Mesodermal cell (in vitro differentiated cells): ENCODE measurements around the gene TRIM67.
A peak's percentile ranks its signal among the peaks of the same experiment; 100 is the strongest.
"Not testable (repeated sequence)": the region's sequence is repeated elsewhere in the genome, so short reads cannot be mapped to it uniquely, and the experiment has no call there.

ENCODE experiments used
- H3K27ac ChIP-seq: 2 replicates; pipeline ENCODE4 v1.7.0; 2013; ENCODE audit warnings: mild to moderate bottlenecking, low read depth, low read length, moderate library complexity; ENCODE audit not compliant: severe bottlenecking
- H3K36me3 ChIP-seq: 2 replicates; pipeline ENCODE4 v1.7.1; 2013; ENCODE audit warnings: mild to moderate bottlenecking, low read length, moderate library complexity; ENCODE audit not compliant: control insufficient read depth, insufficient read depth
- H3K4me1 ChIP-seq: one replicate; pipeline ENCODE4 v1.7.1; 2013; ENCODE audit warnings: mild to moderate bottlenecking, low read length; ENCODE audit not compliant: insufficient read depth, control insufficient read depth, poor library complexity, severe bottlenecking
- H3K4me3 ChIP-seq: 2 replicates; pipeline ENCODE4 v1.7.0; 2013; ENCODE audit warnings: low read length, control low read depth, mild to moderate bottlenecking; ENCODE audit not compliant: insufficient read depth, poor library complexity, severe bottlenecking; ENCODE audit errors: extremely low read depth
- H3K9me3 ChIP-seq: 2 replicates; pipeline ENCODE4 v1.7.1; 2013; ENCODE audit warnings: mild to moderate bottlenecking, low read length, moderate library complexity; ENCODE audit not compliant: control insufficient read depth
- WGBS, 2 experiments: methylation state at CpG; one replicate each; pipeline ENCODE4 v1.1.5; 2013; ENCODE audit warnings: missing lambda C conversion rate in 2 of 2; ENCODE audit not compliant: insufficient coverage in 2 of 2; 5-methylcytosine and 5-hydroxymethylcytosine counted together

The TRIM67 gene

DNA sequence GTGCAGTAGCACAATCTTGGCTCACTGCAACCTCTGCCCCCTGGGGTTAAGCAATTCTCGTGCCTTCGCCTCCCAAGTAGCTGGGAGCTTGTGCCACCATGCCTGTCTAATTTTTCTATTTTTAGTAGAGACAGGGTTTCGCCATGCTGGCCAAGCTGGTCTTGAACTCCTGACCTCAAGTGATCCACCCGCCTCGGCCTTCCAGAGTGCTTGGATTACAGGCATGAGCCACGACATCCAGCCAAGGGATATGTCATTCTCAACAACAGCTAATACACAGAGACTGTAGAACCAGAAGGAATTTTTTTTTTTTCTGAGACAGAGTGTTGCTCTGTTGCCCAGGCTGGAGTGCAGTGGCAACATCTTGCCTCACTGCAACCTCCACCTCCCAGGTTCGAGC is 3.7 kb upstream of the TRIM67 start:
- not testable (repeated sequence) for H3K4me3 ChIP-seq, H3K9me3 ChIP-seq, H3K27ac ChIP-seq, H3K36me3 ChIP-seq
- peaks cover 16% of the 10 kb centered on the region for H3K4me1 ChIP-seq
- WGBS, 2 experiments, result 80 to 93% methylated on average over 5 of the region's 7 CpGs

DNA sequence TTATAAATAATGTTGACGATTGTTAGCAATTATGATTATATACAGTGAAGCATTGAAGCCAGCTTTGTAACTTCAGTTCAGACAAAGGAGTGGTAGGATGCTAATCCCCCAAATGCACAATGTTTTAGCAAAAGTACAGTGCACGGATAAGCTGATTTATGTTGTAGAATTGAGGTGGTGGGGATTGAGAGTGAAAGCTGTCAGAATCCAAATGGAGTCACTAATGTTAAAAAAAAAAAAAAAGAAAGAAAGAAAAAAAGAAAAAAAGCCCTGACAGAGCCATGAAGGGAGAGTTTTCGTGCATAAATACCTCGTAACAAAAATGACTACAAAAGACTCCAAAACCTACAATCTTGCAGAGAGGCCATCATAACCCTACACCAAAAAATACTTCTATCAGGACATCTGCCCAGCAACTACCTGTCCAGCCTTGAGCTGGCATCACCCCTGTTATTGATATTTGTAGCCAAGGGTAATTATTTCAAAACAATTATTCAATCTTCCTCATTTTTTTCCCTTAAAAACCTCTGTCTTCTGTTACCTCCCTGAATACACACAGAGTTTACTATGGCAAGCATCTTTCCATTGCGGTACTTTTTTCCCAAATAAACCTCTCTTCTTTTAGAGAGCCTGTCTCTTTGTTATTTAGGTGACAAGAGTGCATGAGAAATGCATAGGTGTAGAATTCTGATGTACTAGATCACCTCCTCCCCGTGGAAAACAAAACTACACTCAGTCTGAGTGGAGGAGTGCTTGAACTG is 2.5 kb upstream of the TRIM67 start:
- H3K36me3 ChIP-seq, result no peaks in the 10 kb centered on the region

DNA sequence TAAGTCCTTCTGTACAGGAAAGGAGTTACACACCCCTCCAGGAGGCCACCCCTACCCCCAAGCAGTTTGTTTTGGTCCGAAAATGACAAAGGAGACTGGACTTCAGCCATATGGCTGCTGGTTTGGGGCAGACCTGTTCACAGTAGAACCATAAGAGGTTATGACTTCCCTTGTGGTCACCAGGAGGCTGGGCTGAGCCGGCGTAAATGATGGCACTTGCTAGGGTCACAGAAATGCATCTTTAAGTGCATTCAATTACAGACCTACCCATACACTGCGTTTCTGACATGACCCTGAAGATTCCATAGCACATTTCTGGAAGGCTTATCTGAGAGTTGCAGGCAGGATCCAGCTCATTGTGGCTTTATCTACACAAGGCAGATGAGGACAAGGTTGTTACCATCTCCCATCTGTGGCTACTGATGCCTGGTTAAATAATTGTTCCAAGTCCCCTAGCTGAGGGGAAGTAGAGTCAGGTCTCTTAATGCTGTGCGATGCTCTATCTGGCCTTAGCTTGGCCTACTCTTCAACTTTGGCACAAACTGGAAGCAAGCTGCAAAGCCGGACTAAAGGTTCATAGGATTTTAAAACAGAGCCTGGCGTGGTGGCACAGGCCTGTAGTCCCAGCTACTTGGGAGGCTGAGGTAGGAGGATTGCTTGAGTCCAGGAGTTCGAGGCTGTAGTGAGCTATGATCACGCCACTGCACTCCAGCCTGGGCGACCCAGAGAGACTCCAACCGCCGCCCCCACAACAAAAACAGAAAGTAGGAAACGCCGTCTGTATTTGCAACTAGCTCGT is 1.7 kb upstream of the TRIM67 start:
- H3K9me3 ChIP-seq, result no peaks in the 10 kb centered on the region
- peaks cover 19% of the 10 kb centered on the region for H3K4me1 ChIP-seq
- no peaks in the 10 kb centered on the region for H3K36me3 ChIP-seq
- 73 to 81% methylated on average over 11 to 12 of the region's 15 CpGs for WGBS, 2 experiments
- H3K27ac ChIP-seq, result no peak overlapping the region
- H3K4me3 ChIP-seq, result no peak overlapping the region

More for the DNA sequence above, 2.5 kb upstream of the TRIM67 start:
- no peak overlapping the region for H3K4me3 ChIP-seq
- no peaks in the 10 kb centered on the region for H3K9me3 ChIP-seq
- 71 to 75% methylated on average over 2 to 3 of the region's 6 CpGs for WGBS, 2 experiments
- no peak overlapping the region for H3K27ac ChIP-seq
- H3K4me1 ChIP-seq, result peaks cover 16% of the 10 kb centered on the region

DNA sequence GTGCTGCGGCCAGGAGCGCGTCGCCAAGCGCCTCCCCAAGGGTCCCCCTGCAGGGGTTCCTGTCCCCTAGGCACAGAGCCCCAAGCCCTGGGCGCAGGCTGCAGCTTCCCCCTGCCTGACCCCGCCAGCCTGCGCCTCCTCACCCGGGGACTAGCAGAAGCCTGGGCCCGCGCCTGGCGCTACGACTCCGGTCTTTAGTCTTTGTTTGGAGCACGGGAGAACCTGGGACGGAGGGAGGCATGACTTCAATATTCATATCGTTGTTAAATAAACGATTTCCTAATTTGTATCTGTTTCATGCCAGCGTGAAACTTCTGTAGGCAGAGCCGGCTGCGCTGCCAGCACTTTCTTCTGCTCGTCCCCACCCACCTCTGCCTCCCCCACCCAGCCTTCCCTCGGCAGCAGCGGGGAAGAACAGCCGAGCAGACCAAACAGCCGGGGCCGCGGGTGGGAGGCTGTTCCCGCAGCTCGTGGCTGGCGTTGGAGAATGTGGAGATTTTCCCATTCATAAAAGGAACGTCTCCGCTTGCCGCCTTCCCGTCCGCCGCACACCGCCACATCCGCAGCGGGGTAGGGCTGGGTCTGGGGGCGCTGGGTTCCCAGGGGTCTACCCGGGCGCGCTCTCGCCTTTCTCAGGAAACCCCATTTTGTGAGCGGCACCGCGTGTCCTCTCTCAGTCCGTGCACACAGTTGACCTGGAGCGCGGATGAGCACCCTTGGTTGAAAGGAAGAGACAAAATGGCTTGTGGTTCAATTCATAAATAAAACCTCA is 777 bp upstream of the TRIM67 start:
- H3K9me3 ChIP-seq, result no peaks in the 10 kb centered on the region
- 5% methylated on average over 36 to 42 of the region's 51 CpGs for WGBS, 2 experiments
- no peak overlapping the region for H3K27ac ChIP-seq
- peak overlapping the region; percentile 38 for H3K4me3 ChIP-seq
- peaks cover 19% of the 10 kb centered on the region for H3K4me1 ChIP-seq
- H3K36me3 ChIP-seq, result no peaks in the 10 kb centered on the region

DNA sequence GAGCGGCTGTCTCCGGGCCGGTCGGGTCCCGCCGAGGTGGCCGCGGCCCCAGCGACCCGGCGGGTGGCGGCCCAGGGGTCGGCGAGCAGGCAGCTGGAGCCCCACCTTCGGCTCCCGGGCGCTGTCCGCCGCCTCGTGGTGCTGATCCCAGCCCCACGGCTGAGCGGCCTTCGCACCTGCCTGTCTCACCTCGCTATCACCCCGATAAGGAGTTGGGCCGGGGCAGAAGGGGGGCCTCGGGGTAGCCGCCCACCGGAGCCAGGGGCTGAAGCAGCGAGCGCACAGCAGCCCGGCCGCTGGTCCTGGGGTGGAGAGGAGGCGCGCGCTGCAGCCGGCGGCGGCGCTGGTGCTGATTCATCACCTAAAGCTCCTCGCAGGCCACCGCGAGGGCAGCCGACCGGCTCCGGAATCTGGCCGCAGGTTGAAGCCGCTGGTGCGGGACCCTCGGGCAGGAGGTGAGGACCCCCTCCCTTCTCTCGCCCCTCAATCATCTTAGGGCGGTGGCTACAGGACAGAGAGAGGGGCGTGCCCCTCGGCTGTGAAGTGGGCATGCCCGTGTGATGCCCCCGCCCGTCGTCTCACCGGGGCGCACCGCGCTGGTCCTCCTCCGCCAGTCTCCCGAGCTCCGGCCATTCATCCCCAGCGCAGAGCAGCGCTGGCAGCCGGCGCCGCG is 575 bp downstream of the TRIM67 start:
- 1% methylated on average over 38 to 48 of the region's 71 CpGs for WGBS, 2 experiments
- Histone ChIP-seq H3K36me3 (no peaks in the 10 kb centered on the region), H3K4me1 (peaks cover 19% of the 10 kb centered on the region), H3K4me3 (peak overlapping the region; percentile 38), H3K27ac (no peak overlapping the region), H3K9me3 (no peaks in the 10 kb centered on the region)

DNA sequence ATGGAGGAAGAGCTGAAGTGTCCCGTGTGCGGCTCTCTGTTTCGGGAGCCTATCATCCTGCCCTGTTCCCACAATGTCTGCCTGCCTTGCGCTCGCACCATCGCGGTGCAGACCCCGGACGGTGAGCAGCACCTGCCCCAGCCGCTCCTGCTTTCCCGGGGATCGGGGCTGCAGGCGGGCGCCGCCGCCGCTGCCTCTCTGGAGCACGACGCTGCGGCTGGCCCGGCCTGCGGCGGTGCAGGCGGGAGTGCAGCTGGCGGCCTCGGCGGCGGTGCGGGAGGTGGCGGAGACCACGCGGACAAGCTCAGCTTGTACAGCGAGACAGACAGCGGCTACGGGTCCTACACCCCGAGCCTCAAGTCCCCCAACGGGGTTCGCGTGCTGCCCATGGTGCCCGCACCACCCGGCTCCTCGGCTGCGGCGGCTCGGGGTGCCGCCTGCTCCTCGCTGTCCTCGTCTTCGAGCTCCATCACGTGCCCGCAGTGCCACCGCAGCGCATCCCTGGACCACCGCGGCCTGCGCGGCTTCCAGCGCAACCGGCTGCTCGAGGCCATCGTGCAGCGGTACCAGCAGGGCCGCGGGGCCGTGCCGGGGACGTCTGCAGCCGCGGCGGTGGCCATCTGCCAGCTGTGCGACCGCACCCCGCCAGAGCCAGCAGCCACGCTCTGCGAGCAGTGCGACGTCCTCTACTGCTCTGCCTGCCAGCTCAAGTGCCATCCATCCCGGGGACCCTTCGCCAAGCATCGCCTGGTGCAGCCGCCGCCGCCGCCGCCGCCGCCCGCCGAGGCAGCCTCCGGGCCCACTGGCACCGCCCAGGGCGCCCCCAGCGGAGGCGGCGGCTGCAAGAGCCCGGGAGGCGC is 1.3 kb downstream of the TRIM67 start:
- Histone ChIP-seq H3K36me3 (no peaks in the 10 kb centered on the region), H3K9me3 (no peaks in the 10 kb centered on the region), H3K4me1 (peaks cover 14% of the 10 kb centered on the region), H3K27ac (no peak overlapping the region), H3K4me3 (peak overlapping the region; percentile 38)
- 19 to 27% methylated on average over 80 to 88 of the region's 97 CpGs for WGBS, 2 experiments

DNA sequence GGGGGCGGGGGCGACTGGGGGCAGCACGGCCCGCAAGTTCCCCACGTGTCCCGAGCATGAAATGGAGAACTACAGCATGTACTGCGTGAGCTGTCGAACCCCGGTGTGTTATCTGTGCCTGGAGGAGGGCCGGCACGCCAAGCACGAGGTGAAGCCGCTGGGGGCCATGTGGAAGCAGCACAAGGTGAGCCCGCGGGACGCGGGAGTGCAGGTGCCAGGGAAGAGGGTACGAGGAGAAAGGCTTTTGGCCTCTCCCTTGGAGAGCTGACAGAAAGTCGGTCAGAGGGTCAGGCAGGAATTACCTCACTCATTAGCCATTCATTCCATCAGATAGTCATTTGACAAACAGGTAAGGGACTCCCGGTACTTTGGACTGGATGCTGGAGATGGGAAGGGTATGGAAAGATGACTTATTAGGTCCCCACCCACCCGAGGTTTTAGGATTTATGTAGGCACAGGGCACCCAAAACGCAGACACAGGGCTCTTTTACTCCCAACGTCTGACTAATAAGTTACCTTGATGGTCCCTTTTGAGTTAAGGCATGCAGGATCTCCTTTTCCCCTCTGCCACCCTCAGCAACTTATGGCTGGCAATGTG is 2.1 kb downstream of the TRIM67 start:
- 34 to 46% methylated on average over 17 to 21 of the region's 23 CpGs for WGBS, 2 experiments
- Histone ChIP-seq H3K4me1 (peaks cover 14% of the 10 kb centered on the region), H3K9me3 (no peaks in the 10 kb centered on the region), H3K27ac (no peak overlapping the region), H3K36me3 (no peaks in the 10 kb centered on the region), H3K4me3 (no peak overlapping the region)

DNA sequence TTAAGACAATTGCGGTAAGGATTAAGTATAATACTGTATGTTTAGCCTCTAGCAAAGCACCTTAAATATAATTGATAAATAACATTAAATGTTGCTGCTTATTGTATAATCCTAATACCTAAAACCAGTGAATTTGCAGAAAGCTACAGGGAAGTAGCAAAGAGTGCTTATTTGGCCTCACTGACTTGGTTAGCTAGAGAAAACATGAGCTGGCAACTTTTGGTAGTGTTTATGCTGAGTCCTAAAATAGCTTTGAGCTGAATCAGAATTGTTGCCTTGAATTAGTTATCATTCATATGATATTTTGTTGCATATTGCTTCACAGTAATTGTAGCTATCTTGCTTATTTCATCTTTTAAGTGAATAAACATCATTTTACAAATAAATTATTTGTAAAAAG is 3.5 kb downstream of the TRIM67 start:
- H3K9me3 ChIP-seq, result no peaks in the 10 kb centered on the region
- no peak overlapping the region for H3K4me3 ChIP-seq
- no peaks in the 10 kb centered on the region for H3K36me3 ChIP-seq
- WGBS, 2 experiments, result no CpG with 5 or more reads among the region's 1 CpG
- H3K27ac ChIP-seq, result no peak overlapping the region
- H3K4me1 ChIP-seq, result peaks cover 7% of the 10 kb centered on the region

DNA sequence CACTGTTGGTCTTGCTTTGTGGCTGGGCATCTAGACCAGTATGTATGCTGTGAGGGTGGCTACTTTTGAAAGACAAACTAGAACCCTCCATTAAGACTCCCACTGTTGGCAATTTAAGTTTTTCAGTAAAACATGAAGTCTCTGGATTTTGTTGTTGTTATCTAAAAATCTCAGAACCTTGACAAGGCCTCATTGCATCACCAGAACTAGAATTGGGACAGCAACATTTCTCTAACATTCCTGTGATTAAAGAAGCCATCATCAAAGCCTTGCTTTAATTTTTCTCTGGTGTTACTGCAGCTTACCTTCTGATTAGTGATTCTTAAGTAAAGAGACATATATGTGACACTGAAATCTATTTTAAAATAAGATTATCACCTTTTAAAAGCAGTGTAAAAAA is 4.5 kb downstream of the TRIM67 start:
- Histone ChIP-seq H3K4me3 (no peak overlapping the region), H3K4me1 (peaks cover 8% of the 10 kb centered on the region), H3K27ac (no peak overlapping the region), H3K36me3 (no peaks in the 10 kb centered on the region), H3K9me3 (no peaks in the 10 kb centered on the region)
